Esophagus muscularis mucosa (tissue), 4 donors: ENCODE measurements around the gene PRR35. TPM values are rescaled to one million over a fixed set of nuclear protein-coding genes. Genes with fewer than 3 reads are reported as not detected.

ENCODE experiments used
- DNase-seq: peaks from one replicate; pipeline ENCODE4 v3.0.0-alpha.2; 2017; ENCODE audit errors: extremely low spot score
- H3K27ac ChIP-seq, 4 donors: fragments of 200-600 bp; sonication (generic); replicated peaks in 1 of 4; 1 replicate in 3 of 4; 2 replicates in 1 of 4; pipeline ENCODE4 v1.5.1; 2016 to 2019; ENCODE audit warnings: mild to moderate bottlenecking in 1 of 4
- H3K27me3 ChIP-seq, 4 donors: fragments of 200-600 bp; sonication (generic); one replicate each; pipeline versions ENCODE4 v1.5.1 to v1.6.0; 2016 to 2019
- H3K36me3 ChIP-seq, 4 donors: fragments of 200-600 bp; sonication (generic); one replicate each; pipeline ENCODE4 v1.5.1; 2016 to 2019
- H3K4me1 ChIP-seq, 4 donors: fragments of 200-600 bp; sonication (generic); one replicate each; pipeline ENCODE4 v1.5.1; 2016 to 2019
- H3K4me3 ChIP-seq, 4 donors: fragments of 200-600 bp; sonication (generic); 1 replicate in 2 of 4; 2 replicates in 2 of 4; pipeline ENCODE4 v1.5.1; 2016 to 2019; ENCODE audit warnings: mild to moderate bottlenecking in 4 of 4, moderate library complexity in 1 of 4
- H3K9me3 ChIP-seq, 4 donors: fragments of 200-600 bp; sonication (generic); 1 replicate in 3 of 4; 2 replicates in 1 of 4; pipeline ENCODE4 v1.5.1; 2016 to 2019
- EP300 ChIP-seq: sonication (generic); formaldehyde crosslinking; IDR thresholded peaks from one replicate; pipeline ENCODE4 v1.6.1; 2017; ENCODE audit warnings: antibody characterized with exemption
- POLR2A ChIP-seq: fragments of 450-650 bp; IDR thresholded peaks from one replicate; pipeline ENCODE4 v1.6.1; 2017; ENCODE audit warnings: antibody characterized with exemption, moderate library complexity, mild to moderate bottlenecking, low read depth
- POLR2AphosphoS5 ChIP-seq, 2 donors: sonication (generic); formaldehyde crosslinking; IDR thresholded peaks; one replicate each; pipeline ENCODE4 v1.6.1; 2017; ENCODE audit warnings: antibody characterized with exemption in 2 of 2
- WGBS: methylation state at CpG from one replicate; pipeline ENCODE4 v1.1.5; 2018; 5-methylcytosine and 5-hydroxymethylcytosine counted together
- intact Hi-C: fragments of 100-400 bp; cut with DNase I; formaldehyde crosslinking; loops from one replicate; pipeline ENCODE4 v1.15.1; 2023
- total RNA-seq, 4 donors: library from RNA; depleted of rRNA; stranded (reverse); fragments of >200 nt; gene quantifications; one replicate each; pipeline versions ENCODE4 v1.1.0 to v1.2.1, GENCODE V29; 2016
- TF ChIP-seq, protein P1 (sequence below), 3 experiments: fragments of 200-600 bp in 2 of 3; fragments of 450-650 bp in 1 of 3; sonication (generic) in 2 of 3; IDR thresholded peaks; one replicate each; pipeline ENCODE4 v1.5.1; 2017 to 2019; ENCODE audit warnings: antibody characterized with exemption in 3 of 3, mild to moderate bottlenecking in 2 of 3, moderate library complexity in 1 of 3

PRR35 gene
- total RNA-seq, 4 donors from 2014 or later, result not detected

DNA sequence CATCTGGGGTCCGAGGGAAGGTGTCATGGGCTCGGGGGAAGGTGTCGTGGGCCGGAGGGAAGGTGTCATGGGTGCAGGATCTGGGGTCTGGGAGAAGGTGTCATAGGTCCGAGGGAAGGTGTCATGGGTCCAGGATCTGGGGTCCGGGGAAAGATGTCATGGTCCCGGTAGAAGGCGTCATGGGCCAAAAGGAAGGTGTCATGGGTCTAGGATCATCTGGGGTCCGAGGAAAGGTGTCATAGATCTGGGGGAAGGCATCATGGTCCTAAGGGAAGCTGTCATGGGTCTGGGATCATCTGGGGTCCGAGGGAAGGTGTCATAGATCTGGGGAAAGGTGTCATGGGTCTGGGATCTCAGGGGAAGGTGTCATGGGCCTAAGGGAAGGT lies 30.6 kb downstream of the PRR35 start:
- Histone ChIP-seq H3K36me3 (peaks cover 0 to 22% (median 8%) of the 10 kb centered on the region in 4 donors), H3K4me1 (peaks cover 32 to 75% (median 58%) of the 10 kb centered on the region in 4 donors), H3K27ac (peak overlapping the region; percentile 81 to 98 (median 92)), H3K9me3 (no peaks in the 10 kb centered on the region), H3K27me3 (peaks cover 0 to 4% (median 0%) of the 10 kb centered on the region in 4 donors), H3K4me3 (peak overlapping the region; percentile 83 to 94 (median 88))
- no peak for DNase-seq
- no peak for TF ChIP-seq POLR2A
- TF ChIP-seq POLR2AphosphoS5 (IDR thresholded peaks at IDR 0.05), result no peak
- TF ChIP-seq, protein P1, sequence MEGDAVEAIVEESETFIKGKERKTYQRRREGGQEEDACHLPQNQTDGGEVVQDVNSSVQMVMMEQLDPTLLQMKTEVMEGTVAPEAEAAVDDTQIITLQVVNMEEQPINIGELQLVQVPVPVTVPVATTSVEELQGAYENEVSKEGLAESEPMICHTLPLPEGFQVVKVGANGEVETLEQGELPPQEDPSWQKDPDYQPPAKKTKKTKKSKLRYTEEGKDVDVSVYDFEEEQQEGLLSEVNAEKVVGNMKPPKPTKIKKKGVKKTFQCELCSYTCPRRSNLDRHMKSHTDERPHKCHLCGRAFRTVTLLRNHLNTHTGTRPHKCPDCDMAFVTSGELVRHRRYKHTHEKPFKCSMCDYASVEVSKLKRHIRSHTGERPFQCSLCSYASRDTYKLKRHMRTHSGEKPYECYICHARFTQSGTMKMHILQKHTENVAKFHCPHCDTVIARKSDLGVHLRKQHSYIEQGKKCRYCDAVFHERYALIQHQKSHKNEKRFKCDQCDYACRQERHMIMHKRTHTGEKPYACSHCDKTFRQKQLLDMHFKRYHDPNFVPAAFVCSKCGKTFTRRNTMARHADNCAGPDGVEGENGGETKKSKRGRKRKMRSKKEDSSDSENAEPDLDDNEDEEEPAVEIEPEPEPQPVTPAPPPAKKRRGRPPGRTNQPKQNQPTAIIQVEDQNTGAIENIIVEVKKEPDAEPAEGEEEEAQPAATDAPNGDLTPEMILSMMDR (IDR thresholded peaks at IDR 0.05), result no peak
- no peak for TF ChIP-seq EP300
- intact Hi-C loops, result no loop called here
- 54% methylated on average over 10 of the region's 10 CpGs for WGBS

DNA sequence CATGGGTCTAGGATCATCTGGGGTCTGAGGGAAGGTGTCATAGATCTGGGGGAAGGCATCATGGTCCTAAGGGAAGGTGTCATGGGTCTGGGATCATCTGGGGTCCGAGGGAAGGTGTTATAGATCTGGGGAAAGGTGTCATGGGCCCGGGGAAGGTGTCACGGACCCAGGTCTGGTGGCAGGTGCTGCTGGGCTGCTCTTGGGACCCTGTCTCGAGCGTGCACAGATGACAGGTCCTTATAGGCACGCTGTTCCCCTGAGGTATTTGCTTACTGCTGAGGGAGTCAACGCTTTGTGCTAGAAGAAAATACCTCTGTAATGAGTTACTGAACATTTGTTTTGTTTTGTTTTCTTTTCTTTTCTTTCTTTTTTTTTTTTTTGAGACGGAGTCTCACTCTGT lies 31.0 kb downstream of the PRR35 start:
- TF ChIP-seq POLR2A (no peak), POLR2AphosphoS5 (IDR thresholded peaks at IDR 0.05) (no peak), EP300 (no peak)
- TF ChIP-seq, protein P1 (IDR thresholded peaks at IDR 0.05), result no peak
- 78% methylated on average over 8 of the region's 8 CpGs for WGBS
- DNase-seq, result no peak
- no peaks in the 10 kb centered on the region for H3K9me3 ChIP-seq
- H3K27ac ChIP-seq, result no peak overlapping the region
- peaks cover 0 to 23% (median 9%) of the 10 kb centered on the region in 4 donors for H3K36me3 ChIP-seq
- intact Hi-C loops, result no loop called here
- H3K27me3 ChIP-seq, result peaks cover 0 to 2% (median 0%) of the 10 kb centered on the region in 4 donors
- peak overlapping the region in 3 of 4 donors; percentile 83 to 94 (median 87) for H3K4me3 ChIP-seq
- H3K4me1 ChIP-seq, result peaks cover 30 to 72% (median 56%) of the 10 kb centered on the region in 4 donors

DNA sequence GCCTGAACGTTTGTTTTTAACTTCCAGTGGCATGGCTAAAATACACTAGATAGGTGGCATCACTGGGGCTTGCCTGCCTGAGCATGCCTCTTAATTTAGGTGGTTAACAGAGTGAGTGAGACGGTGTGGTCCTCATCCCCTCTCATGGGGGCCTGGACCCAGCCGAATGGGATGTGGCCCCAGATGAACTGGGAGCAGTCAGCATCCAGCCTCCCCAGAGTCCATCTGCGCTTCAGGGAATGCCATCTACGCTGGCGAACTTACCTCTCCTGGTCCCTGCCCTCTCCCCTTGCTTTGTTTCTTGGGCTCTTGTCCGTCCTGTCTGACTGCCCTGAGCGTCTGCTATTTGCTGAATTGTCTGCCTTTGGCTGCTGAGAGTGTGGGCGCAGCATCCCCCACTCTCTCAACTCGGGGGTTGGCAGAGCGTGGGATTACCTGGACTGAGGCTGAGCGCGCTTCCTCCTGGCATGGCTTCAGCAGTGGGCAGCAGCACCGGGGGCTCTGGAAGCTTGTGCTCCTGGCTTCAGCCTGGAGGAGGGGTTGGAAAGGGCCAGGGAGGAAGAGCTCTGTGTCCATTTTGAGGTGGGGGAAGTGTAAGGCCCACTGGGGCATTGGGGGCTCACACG lies 31.8 kb downstream of the PRR35 start:
- H3K36me3 ChIP-seq, result peaks cover 0 to 30% (median 14%) of the 10 kb centered on the region in 4 donors
- TF ChIP-seq POLR2AphosphoS5 (IDR thresholded peaks at IDR 0.05) (no peak), POLR2A (no peak), EP300 (no peak)
- TF ChIP-seq, protein P1 (IDR thresholded peaks at IDR 0.05), result no peak
- H3K27ac ChIP-seq, result no peak overlapping the region
- 87% methylated on average over 11 of the region's 15 CpGs for WGBS
- H3K4me3 ChIP-seq, result no peak overlapping the region
- H3K4me1 ChIP-seq, result peaks cover 25 to 64% (median 48%) of the 10 kb centered on the region in 4 donors
- H3K27me3 ChIP-seq, result no peaks in the 10 kb centered on the region
- H3K9me3 ChIP-seq, result no peaks in the 10 kb centered on the region
- intact Hi-C loops, result no loop called here
- DNase-seq, result no peak

DNA sequence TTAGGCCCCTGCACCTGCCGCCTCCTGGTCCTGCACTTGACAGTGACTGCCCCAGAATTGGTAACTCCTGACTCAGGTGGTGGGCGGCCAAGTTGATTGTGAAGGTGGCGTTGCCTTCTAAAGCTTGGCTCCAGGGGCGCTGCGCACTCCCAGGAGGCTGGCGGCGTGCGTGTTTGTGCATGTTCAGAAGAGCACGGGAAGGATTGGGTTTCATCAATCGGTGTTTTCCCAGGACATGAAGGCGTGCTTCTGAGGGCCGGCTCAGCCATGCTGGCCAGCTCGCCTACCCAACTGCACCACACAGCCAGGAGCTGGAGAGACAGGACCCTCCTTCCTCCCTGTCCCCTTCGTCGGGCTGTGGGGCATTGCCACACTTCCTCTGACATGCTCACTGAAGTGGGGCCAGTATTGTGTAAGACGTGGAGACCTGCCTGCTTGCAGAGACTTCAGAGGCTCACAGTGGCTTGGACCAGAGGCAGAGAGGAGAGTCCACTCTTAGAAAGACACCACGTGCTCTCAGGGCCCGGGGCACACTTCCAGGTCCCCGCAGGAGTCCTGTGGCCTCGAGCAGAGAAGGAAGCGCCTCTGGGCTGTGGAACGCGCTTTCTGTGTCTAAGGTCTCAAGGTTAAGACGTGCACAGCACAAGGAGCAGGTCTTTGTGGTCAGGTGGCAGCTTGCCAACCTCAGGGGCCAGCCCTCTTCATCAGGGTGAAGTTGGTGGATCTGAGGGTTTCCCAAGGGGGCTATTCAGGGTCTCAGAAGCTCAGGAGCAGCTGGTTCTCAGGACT lies 32.5 kb downstream of the PRR35 start:
- Histone ChIP-seq H3K36me3 (peaks cover 0 to 30% (median 14%) of the 10 kb centered on the region in 4 donors), H3K9me3 (no peaks in the 10 kb centered on the region), H3K4me1 (peaks cover 19 to 57% (median 41%) of the 10 kb centered on the region in 4 donors), H3K27ac (peak overlapping the region in 1 of 4 donors; percentile 8), H3K27me3 (no peaks in the 10 kb centered on the region), H3K4me3 (no peak overlapping the region)
- intact Hi-C loops, result no loop called here
- TF ChIP-seq POLR2AphosphoS5 (IDR thresholded peaks at IDR 0.05), result peak in 1 of 2 donors; percentile 14
- no peak for TF ChIP-seq EP300
- WGBS, result 79% methylated on average over 24 of the region's 24 CpGs
- DNase-seq, result no peak

DNA sequence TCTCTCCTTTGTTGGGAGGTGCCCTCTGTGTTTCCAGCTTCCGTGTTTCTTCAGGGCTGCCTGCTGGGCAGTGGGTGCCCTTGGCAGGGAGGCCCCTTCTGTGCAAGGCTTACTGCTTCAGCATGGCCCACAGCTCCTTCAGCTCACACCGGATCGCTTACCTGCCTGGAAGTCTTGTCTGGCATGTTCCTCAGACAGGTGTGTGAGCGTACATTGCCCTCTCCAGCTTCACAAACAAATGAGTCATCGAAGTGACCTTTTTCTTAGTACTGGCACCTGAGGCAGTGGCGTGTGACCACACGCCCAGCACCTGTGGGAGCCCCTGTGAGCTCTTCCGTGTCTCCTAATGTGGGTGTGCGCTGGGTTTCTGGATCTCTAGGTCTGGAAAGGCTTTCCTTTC lies 33.2 kb downstream of the PRR35 start:
- no peaks in the 10 kb centered on the region for H3K27me3 ChIP-seq
- TF ChIP-seq EP300, result no peak
- no peak for TF ChIP-seq POLR2AphosphoS5 (IDR thresholded peaks at IDR 0.05)
- TF ChIP-seq, protein P1 (IDR thresholded peaks at IDR 0.05), result no peak
- no peak for TF ChIP-seq POLR2A
- peaks cover 12 to 50% (median 34%) of the 10 kb centered on the region in 4 donors for H3K4me1 ChIP-seq
- H3K4me3 ChIP-seq, result no peak overlapping the region
- WGBS, result 92% methylated on average over 9 of the region's 9 CpGs
- intact Hi-C loops, result no loop called here
- DNase-seq, result no peak
- H3K27ac ChIP-seq, result no peak overlapping the region
- no peaks in the 10 kb centered on the region for H3K9me3 ChIP-seq
- peaks cover 0 to 30% (median 14%) of the 10 kb centered on the region in 4 donors for H3K36me3 ChIP-seq
